ENCODE results near the gene DHCR7. TPM values are rescaled to one million over a fixed set of nuclear protein-coding genes. Genes with fewer than 3 reads are reported as not detected.
A peak's percentile ranks its signal among the peaks of the same experiment; 100 is the strongest.

DHCR7 gene
- polyA plus RNA-seq, 1 donor from 2014 or later: 16.6 TPM

- H3K4me3 Mint-ChIP-seq: no peak overlapping the region
- H3K36me3 Mint-ChIP-seq: peaks cover 7% of the 10 kb centered on the region
Observed at GRCh38 chr11:71472941-71473792, 25.0 kb upstream of the DHCR7 start.

DNA sequence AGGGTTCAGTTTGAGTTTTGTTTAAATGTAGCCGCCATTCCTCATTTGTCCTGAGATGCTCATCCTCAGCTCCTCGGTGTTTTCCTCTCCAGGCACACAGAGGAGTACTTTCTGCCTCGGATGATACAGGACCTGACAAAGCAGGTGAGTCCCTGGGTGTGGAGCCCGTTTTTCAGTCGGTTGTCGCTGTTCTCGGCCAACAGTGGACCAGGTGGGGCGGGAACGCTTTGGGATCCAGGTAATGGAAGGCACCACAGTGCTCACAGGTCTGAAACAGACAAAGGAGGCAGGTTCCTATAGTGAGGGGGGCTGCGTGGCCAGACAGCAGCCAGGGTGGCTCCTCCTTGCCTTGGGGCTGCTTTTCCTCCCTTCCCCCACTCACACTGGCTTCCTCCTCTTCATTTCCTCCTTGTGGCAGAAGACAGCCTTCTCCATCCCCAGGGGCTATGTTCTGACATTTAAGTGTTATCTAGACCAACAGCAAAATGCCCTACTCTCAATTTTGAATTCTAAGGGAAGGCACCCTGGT is 24.2 kb upstream of the DHCR7 start:
- Mint-ChIP-seq H3K27ac (no peak overlapping the region), H3K4me3 (no peak overlapping the region), H3K36me3 (peaks cover 9% of the 10 kb centered on the region), H3K9me3 (peaks cover 0 to 2% (median 0%) of the 10 kb centered on the region in 3 donors), H3K4me1 (peaks cover 0 to 3% (median 0%) of the 10 kb centered on the region in 3 donors), H3K27me3 (no peaks in the 10 kb centered on the region)

More at GRCh38 chr11:71472941-71473792, 25.0 kb upstream of the DHCR7 start:
- Mint-ChIP-seq H3K4me1 (peaks cover 0 to 2% (median 0%) of the 10 kb centered on the region in 3 donors), H3K9me3 (peaks cover 0 to 2% (median 0%) of the 10 kb centered on the region in 3 donors), H3K27ac (no peak overlapping the region), H3K27me3 (no peaks in the 10 kb centered on the region)

GRCh38 chr11:71470946-71471345 is 22.8 kb upstream of the DHCR7 start:
- Mint-ChIP-seq H3K9me3 (peaks cover 0 to 2% (median 0%) of the 10 kb centered on the region in 3 donors), H3K27me3 (no peaks in the 10 kb centered on the region), H3K27ac (no peak overlapping the region), H3K4me3 (no peak overlapping the region), H3K36me3 (peaks cover 11% of the 10 kb centered on the region), H3K4me1 (peaks cover 0 to 4% (median 0%) of the 10 kb centered on the region in 3 donors)

DNA sequence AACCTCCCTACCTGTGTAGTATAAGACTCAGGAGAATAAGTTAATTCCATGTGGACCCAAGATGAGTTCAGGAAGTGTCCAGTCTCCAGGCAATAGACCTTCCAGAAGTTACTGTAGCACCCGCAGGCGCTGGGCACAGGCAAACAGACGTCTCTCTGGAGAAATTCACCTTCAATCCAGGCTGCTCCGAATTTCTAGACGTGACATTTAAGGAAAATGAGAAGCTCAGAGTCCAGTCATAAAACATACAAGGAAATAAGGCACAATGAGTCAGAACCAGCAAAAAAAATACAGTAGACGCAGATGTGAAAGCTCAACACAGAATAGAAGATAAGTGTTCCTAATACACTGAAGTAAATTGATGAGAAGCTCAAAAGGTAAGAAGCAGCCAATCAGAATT is 19.0 kb upstream of the DHCR7 start:
- Mint-ChIP-seq H3K4me3 (no peak overlapping the region), H3K27ac (no peak overlapping the region), H3K9me3 (peaks cover 0 to 2% (median 0%) of the 10 kb centered on the region in 3 donors), H3K4me1 (peaks cover 0 to 13% (median 11%) of the 10 kb centered on the region in 3 donors), H3K27me3 (no peaks in the 10 kb centered on the region), H3K36me3 (peaks cover 14% of the 10 kb centered on the region)

DNA sequence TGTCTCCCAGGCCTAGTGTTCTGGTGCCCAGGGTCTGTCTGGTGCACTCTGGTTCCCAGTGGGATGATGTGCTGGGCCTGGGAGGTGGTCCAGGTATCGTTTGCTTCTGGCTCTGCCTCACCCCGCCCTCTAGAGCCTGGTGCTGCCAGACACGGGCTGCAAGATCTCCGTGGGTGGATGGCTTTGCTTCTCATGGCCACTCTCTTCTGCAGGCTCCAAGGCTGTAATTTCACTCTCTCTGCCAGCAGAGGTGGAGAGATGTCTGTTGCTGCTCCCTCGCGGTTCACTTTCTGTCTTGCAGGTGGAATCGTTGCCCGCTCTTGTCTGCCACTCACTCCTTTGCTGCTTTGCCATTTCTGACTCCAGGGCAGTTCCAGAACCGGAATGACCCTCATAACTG is 18.2 kb upstream of the DHCR7 start:
- Mint-ChIP-seq H3K36me3 (peaks cover 15% of the 10 kb centered on the region), H3K9me3 (peaks cover 0 to 2% (median 0%) of the 10 kb centered on the region in 3 donors), H3K27ac (peak overlapping the region in 1 of 3 donors; percentile 56), H3K27me3 (no peaks in the 10 kb centered on the region), H3K4me1 (peaks cover 0 to 13% (median 11%) of the 10 kb centered on the region in 3 donors), H3K4me3 (no peak overlapping the region)

DNA sequence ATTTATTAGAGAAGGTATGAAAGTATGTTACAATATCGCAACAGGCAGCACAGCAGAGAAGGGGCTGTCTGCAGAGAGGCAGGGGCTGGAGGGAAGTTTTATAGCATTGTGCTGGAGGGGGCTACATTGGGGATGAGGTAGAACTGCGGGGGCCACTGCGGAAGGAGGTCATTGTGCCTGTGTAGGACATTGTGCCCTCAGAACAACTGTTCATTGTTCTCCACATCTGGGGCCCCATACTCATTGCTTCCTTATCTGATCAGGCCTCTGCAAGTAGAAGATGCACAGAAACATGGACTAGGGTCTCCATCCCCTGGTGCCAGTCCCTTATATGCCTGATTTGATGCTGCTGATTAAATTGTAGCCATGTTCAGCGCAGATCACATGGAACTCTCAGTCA is 16.9 kb upstream of the DHCR7 start:
- Mint-ChIP-seq H3K27ac (no peak overlapping the region), H3K4me1 (peaks cover 8 to 16% (median 11%) of the 10 kb centered on the region in 3 donors), H3K36me3 (peaks cover 20% of the 10 kb centered on the region)

GRCh38 chr11:71463331-71464211 is 15.4 kb upstream of the DHCR7 start:
- Mint-ChIP-seq H3K27ac (no peak overlapping the region), H3K36me3 (peaks cover 19% of the 10 kb centered on the region), H3K27me3 (no peaks in the 10 kb centered on the region), H3K4me3 (no peak overlapping the region), H3K9me3 (no peaks in the 10 kb centered on the region), H3K4me1 (peaks cover 8 to 17% (median 11%) of the 10 kb centered on the region in 3 donors)

More for the DNA sequence above, 16.9 kb upstream of the DHCR7 start:
- no peaks in the 10 kb centered on the region for H3K27me3 Mint-ChIP-seq
- H3K4me3 Mint-ChIP-seq: peak overlapping the region in 1 of 4 donors; percentile 77
- peaks cover 0 to 2% (median 0%) of the 10 kb centered on the region in 3 donors for H3K9me3 Mint-ChIP-seq

GRCh38 chr11:71462726-71463125 is 14.5 kb upstream of the DHCR7 start:
- H3K4me3 Mint-ChIP-seq: peak overlapping the region in 1 of 4 donors; percentile 17
- no peaks in the 10 kb centered on the region for H3K27me3 Mint-ChIP-seq
- H3K27ac Mint-ChIP-seq: no peak overlapping the region
- H3K36me3 Mint-ChIP-seq: peaks cover 14% of the 10 kb centered on the region
- H3K9me3 Mint-ChIP-seq: no peaks in the 10 kb centered on the region
- peaks cover 8 to 19% (median 11%) of the 10 kb centered on the region in 3 donors for H3K4me1 Mint-ChIP-seq

GRCh38 chr11:71461696-71462095 is 13.5 kb upstream of the DHCR7 start:
- peaks cover 13% of the 10 kb centered on the region for H3K36me3 Mint-ChIP-seq
- H3K4me3 Mint-ChIP-seq: no peak overlapping the region
- no peaks in the 10 kb centered on the region for H3K9me3 Mint-ChIP-seq
- H3K27ac Mint-ChIP-seq: no peak overlapping the region
- no peaks in the 10 kb centered on the region for H3K27me3 Mint-ChIP-seq
- peaks cover 8 to 19% (median 11%) of the 10 kb centered on the region in 3 donors for H3K4me1 Mint-ChIP-seq

DNA sequence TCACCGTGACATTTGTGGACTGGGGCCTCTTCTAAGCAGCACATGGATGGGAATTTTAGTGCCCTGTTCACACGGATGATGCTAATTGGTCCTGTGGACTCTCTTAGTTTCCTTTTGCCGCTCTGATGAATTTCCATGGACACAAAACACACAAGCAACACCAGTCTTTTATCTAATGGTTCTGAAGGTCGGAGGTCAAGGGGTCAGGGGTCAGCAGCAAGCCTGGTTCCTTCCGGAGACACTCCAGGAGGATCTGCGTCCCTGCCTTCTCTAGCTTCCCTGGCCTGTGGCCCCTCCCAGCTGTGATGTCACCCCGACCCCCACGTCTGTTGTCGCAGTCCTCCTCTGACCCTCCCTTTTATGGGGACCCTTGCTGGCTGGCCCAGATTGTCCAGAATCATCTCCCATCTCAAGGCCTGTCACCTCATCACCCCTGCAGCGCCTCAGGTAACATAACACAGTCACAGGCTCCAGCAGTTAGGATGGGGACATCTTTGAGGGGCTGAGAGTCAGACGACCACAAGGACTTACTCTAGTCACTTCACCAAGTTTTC is 11.7 kb upstream of the DHCR7 start:
- no peak overlapping the region for H3K27ac Mint-ChIP-seq
- no peaks in the 10 kb centered on the region for H3K27me3 Mint-ChIP-seq
- H3K9me3 Mint-ChIP-seq: no peaks in the 10 kb centered on the region
- peaks cover 8 to 17% (median 13%) of the 10 kb centered on the region in 3 donors for H3K4me1 Mint-ChIP-seq
- H3K4me3 Mint-ChIP-seq: peak overlapping the region in 1 of 4 donors; percentile 8
- H3K36me3 Mint-ChIP-seq: peaks cover 13% of the 10 kb centered on the region

GRCh38 chr11:71459076-71459766 is 11.0 kb upstream of the DHCR7 start:
- H3K36me3 Mint-ChIP-seq: peaks cover 14% of the 10 kb centered on the region
- no peaks in the 10 kb centered on the region for H3K27me3 Mint-ChIP-seq
- peaks cover 13 to 18% (median 15%) of the 10 kb centered on the region in 3 donors for H3K4me1 Mint-ChIP-seq
- H3K27ac Mint-ChIP-seq: no peak overlapping the region
- no peaks in the 10 kb centered on the region for H3K9me3 Mint-ChIP-seq
- H3K4me3 Mint-ChIP-seq: peak overlapping the region in 1 of 4 donors; percentile 8

- no peaks in the 10 kb centered on the region for H3K27me3 Mint-ChIP-seq
- H3K9me3 Mint-ChIP-seq: no peaks in the 10 kb centered on the region
- peaks cover 14 to 24% (median 19%) of the 10 kb centered on the region in 3 donors for H3K4me1 Mint-ChIP-seq
- peaks cover 12% of the 10 kb centered on the region for H3K36me3 Mint-ChIP-seq
- peak overlapping the region in 1 of 4 donors; percentile 60 for H3K4me3 Mint-ChIP-seq
- no peak overlapping the region for H3K27ac Mint-ChIP-seq
Observed at GRCh38 chr11:71458146-71459070, 10.2 kb upstream of the DHCR7 start.

DNA sequence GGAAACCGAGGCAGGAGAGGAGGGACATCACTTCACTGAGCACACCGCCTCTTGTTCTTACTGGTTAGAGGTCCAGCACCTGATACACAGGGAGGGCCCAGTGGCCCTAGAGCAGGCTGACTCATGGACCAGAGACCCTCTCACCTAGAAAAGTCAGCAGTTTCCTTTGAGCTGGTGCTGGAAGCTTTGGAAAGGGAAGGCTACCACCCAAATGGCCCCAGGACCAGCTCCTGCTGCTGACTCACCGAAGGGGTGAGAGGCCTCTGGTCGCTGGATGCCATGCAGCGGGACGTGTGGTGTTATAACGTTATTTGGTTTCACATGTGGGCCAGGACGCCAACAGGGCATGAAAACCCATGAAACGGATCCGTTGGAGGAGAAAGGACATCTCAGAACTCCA is 8.6 kb upstream of the DHCR7 start:
- peaks cover 20 to 29% (median 28%) of the 10 kb centered on the region in 3 donors for H3K4me1 Mint-ChIP-seq
- no peak overlapping the region for H3K27ac Mint-ChIP-seq
- H3K4me3 Mint-ChIP-seq: peak overlapping the region in 2 of 4 donors; percentile 41 to 72
- H3K36me3 Mint-ChIP-seq: peaks cover 10% of the 10 kb centered on the region
- no peaks in the 10 kb centered on the region for H3K9me3 Mint-ChIP-seq
- H3K27me3 Mint-ChIP-seq: no peaks in the 10 kb centered on the region

Measured in IgD-negative memory B cell (primary cell).